T47D (cell line): Measurements from ENCODE around the gene HEATR5A.
"Not testable (repeated sequence)": the region's sequence is repeated elsewhere in the genome, so short reads cannot be mapped to it uniquely, and the experiment has no call there.

Experiments used
- DNase-seq, 2 experiments: peaks; one replicate each; pipeline versions ENCODE4 v3.0.0 to v3.0.0-alpha.2; 2011 to 2012; ENCODE audit warnings: low read depth in 1 of 2, low spot score in 1 of 2
- JUND ChIP-seq: IDR thresholded peaks from 2 replicates; pipeline ENCODE4 v1.6.1; 2012; ENCODE audit warnings: low read depth
- in situ Hi-C: cut with HindIII; loops from 2 replicates; pipeline ENCODE4 v1.10.0; 2016; ENCODE audit warnings: low sequenced_read_pairs, low pct_unique_long_range_greater_than_20kb

HEATR5A gene

GRCh38 chr14:31297112-31297511 lies 123.2 kb downstream of the HEATR5A start:
- in situ Hi-C loops = no loop called here
- no peak for DNase-seq
- no peak for TF ChIP-seq JUND

- in situ Hi-C loops = no loop called here
- no peak for TF ChIP-seq JUND
- DNase-seq = no peak
Measured at GRCh38 chr14:31294746-31295405, 125.5 kb downstream of the HEATR5A start.

GRCh38 chr14:31292937-31293616 lies 127.3 kb downstream of the HEATR5A start:
- DNase-seq = no peak
- TF ChIP-seq JUND = no peak
- in situ Hi-C loops = no loop called here

DNA sequence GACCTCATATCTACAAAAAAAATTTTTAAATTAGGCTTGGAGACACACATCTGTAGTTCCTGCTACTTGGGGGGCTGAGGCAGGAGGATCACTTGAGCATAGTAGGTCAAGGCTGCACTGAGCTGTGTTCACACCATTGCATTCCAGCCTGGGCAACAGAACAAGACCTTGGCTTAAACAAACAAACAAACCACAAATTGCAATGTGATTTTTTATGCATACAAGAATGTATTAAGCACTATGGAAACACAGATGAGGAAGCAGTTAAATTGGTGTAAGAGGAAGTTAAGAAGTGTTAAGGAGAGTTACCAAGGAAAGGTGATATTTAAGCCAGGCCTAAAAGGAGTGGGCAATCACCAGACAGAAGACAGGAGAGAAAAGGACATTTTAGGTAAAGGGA lies 129.1 kb downstream of the HEATR5A start:
- peak in 1 of 2 experiments; percentile 64 for DNase-seq
- no peak for TF ChIP-seq JUND
- in situ Hi-C loops = no loop called here

- TF ChIP-seq JUND = no peak
- in situ Hi-C loops = no loop called here
- no peak for DNase-seq
Measured at GRCh38 chr14:31287294-31287972, 132.9 kb downstream of the HEATR5A start.

DNA sequence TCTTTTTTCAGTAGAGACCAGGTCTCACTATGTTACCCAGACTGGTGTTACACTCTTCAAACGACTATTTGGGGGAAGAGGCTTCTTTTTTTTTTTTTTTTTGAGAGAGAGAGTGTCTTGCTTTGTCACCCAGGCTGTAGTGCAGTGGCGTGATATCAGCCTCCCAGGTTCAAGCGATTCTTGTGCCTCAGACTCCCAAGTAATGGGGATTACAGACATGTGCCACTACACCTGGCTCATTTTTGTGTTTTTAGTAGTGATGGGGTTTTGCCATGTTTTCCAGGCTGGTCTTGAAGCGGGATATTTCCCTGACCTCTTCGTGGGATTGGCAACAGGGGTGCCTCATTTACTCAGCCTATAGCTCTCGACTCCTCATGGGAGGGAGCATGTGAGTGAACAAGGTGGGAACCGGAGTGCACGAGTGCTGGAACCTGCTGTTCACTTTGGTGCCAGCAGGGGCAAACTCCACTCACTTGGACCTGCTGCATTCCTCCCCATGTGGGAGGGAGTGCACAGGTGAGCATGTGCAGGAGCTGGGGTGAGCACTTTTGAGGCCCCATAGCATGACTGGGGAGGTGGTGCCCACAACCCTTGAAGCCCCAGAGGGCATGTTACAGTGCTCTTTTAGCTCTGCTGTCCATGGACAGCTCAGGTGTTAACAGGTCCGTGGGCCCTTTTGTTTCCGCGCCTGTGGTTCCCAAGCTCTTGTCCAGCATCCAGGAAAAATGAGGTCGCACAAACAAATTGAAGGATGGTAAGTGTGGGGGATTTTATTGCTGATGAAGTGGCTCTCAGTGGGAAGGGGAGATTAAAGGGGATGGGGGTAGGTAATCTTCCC lies 133.7 kb downstream of the HEATR5A start:
- peak in 1 of 2 experiments; percentile 28 for DNase-seq
- in situ Hi-C loops = no loop called here
- no peak for TF ChIP-seq JUND

DNA sequence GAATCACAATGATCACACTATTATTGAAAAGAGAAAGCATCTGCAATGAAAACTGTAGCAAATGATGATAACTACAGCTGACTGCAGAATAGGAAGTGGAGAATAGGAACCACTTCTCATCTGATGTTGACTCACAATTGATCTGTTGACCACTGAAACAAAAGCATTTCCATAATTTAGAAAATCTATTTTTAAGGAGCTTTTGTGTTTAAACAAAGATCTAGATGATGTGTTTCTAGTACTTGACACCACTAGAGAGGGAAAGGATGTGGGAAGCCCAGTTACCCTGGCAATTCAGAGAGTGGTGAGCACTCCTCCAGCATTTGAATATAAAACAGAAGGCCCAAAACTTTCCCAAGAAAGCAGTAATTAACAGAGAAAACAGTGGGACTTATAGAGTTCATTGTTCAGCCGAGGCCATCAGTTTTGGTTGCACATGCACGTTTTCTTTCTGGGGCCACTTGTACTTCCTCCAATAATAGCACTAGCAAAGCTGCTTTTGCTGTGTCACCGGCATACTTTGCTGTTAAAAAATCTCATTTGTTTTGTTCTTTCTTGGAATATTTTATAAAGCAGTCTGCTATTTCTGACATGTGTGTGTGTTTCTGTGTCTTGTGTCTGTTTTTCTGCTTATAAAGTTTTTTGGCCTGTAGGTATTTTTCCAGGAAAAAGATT lies 136.6 kb downstream of the HEATR5A start:
- TF ChIP-seq JUND = no peak
- no peak for DNase-seq
- in situ Hi-C loops = no loop called here

DNA sequence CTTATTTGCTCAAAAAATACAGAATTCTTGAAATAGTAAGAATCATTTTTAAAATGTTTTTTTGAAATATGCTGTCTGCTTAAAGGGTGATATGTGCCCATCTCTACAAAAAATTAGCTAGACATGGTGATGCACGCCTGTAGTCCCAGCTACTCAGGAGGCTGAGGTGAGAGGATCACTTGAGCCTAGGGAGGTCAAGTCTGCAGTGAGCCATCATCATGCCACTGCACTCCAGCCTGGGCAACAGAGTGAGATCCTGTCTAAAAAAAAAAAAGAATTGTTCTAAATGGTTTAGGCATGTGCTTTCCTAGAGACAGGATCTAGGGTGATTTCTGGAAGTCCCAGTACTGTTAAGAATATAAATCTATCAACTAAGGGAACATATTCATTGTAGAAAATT lies 137.2 kb downstream of the HEATR5A start:
- no peak for DNase-seq
- in situ Hi-C loops = no loop called here
- TF ChIP-seq JUND = no peak

DNA sequence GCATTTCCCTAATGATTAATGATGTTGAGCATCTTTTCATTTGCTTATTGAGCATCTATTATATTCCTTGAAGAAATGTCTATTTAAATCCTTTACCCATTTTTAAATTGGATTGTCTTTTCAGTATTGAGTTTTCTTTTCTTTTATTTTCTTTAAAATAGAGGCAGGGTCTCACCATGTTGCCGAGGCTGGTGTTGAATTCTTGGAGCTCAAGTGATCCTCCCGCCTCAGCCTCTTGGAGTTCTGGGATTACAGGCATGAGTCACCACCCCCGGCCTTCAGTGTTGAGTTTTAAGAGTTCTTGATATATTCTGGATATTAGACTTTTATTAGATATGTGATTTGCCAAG lies 139.5 kb downstream of the HEATR5A start:
- no peak for DNase-seq
- no peak for TF ChIP-seq JUND
- in situ Hi-C loops = no loop called here

GRCh38 chr14:31280132-31280870 lies 140.0 kb downstream of the HEATR5A start:
- DNase-seq = no peak
- in situ Hi-C loops = no loop called here
- TF ChIP-seq JUND = no peak

GRCh38 chr14:31278883-31279282 lies 141.5 kb downstream of the HEATR5A start:
- no peak for TF ChIP-seq JUND
- peak in 1 of 2 experiments; percentile 36 for DNase-seq
- in situ Hi-C loops = no loop called here

- no peak for DNase-seq
- no peak for TF ChIP-seq JUND
- in situ Hi-C loops = no loop called here
Measured at GRCh38 chr14:31277085-31277484, 143.3 kb downstream of the HEATR5A start.

GRCh38 chr14:31276417-31276816 lies 143.9 kb downstream of the HEATR5A start:
- in situ Hi-C loops, DNase-seq: not testable (repeated sequence)
